ENCODE results near the gene UVSSA.
A peak's percentile ranks its signal among the peaks of the same experiment; 100 is the strongest.
"Not testable (repeated sequence)": the region's sequence is repeated elsewhere in the genome, so short reads cannot be mapped to it uniquely, and the experiment has no call there.

The UVSSA gene

DNA sequence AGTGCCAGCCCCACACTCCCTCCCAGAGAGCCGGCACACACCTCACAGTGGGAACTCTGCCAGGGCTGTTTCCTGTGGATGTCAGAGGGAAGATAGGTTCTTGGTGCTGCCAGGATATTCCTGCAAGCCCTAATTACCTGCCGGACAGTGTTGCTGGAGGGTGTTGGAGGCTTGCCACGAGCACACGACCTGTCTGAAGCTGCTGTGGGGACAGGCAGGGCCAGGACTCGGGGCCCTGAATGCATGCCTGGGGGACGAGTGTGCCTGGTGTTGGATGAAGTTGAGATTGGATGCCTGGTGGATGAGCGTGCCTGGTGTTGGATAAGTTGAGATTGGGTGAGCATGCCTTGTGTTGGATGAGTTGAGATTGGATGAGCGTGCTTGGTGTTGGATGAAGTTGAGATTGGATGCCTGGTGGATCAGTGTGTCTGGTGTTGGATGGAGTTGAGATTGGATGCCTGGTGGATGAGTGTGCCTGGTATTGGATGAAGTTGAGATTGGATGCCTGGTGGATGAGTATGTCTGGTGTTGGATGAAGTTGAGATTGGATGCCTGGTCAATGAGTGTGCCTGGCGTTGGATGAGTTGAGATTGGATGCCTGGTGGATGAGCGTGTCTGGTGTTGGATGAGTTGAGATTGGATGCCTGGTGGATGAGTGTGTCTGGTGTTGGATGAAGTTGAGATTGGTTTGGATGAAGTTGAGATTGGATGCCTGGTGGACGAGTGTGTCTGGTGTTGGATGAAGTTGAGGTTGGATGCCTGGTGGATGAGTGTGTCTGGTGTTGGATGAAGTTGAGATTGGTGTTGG lies 23.2 kb upstream of the UVSSA start:
- H3K4me3 ChIP-seq (replicated peaks; ENCODE audit: low read depth, low read length) = no peak overlapping the region
- DNase-seq (ENCODE audit: low read depth) = peak; percentile 73
- TF ChIP-seq, protein P1, sequence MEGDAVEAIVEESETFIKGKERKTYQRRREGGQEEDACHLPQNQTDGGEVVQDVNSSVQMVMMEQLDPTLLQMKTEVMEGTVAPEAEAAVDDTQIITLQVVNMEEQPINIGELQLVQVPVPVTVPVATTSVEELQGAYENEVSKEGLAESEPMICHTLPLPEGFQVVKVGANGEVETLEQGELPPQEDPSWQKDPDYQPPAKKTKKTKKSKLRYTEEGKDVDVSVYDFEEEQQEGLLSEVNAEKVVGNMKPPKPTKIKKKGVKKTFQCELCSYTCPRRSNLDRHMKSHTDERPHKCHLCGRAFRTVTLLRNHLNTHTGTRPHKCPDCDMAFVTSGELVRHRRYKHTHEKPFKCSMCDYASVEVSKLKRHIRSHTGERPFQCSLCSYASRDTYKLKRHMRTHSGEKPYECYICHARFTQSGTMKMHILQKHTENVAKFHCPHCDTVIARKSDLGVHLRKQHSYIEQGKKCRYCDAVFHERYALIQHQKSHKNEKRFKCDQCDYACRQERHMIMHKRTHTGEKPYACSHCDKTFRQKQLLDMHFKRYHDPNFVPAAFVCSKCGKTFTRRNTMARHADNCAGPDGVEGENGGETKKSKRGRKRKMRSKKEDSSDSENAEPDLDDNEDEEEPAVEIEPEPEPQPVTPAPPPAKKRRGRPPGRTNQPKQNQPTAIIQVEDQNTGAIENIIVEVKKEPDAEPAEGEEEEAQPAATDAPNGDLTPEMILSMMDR (IDR thresholded peaks at IDR 0.05; ENCODE audit: low read length, missing control alignments) = no peak

GRCh38 chr4:1324443-1325175 lies 22.4 kb upstream of the UVSSA start:
- H3K4me3 ChIP-seq (replicated peaks; ENCODE audit: low read depth, low read length) = not testable (repeated sequence)
- DNase-seq (ENCODE audit: low read depth) = peak; percentile 14

GRCh38 chr4:1325176-1325480 lies 21.9 kb upstream of the UVSSA start:
- TF ChIP-seq, protein P1 (IDR thresholded peaks at IDR 0.05; ENCODE audit: low read length, missing control alignments) = no peak
- DNase-seq (ENCODE audit: low read depth) = no peak
- no peak overlapping the region for H3K4me3 ChIP-seq (replicated peaks; ENCODE audit: low read depth, low read length)

DNA sequence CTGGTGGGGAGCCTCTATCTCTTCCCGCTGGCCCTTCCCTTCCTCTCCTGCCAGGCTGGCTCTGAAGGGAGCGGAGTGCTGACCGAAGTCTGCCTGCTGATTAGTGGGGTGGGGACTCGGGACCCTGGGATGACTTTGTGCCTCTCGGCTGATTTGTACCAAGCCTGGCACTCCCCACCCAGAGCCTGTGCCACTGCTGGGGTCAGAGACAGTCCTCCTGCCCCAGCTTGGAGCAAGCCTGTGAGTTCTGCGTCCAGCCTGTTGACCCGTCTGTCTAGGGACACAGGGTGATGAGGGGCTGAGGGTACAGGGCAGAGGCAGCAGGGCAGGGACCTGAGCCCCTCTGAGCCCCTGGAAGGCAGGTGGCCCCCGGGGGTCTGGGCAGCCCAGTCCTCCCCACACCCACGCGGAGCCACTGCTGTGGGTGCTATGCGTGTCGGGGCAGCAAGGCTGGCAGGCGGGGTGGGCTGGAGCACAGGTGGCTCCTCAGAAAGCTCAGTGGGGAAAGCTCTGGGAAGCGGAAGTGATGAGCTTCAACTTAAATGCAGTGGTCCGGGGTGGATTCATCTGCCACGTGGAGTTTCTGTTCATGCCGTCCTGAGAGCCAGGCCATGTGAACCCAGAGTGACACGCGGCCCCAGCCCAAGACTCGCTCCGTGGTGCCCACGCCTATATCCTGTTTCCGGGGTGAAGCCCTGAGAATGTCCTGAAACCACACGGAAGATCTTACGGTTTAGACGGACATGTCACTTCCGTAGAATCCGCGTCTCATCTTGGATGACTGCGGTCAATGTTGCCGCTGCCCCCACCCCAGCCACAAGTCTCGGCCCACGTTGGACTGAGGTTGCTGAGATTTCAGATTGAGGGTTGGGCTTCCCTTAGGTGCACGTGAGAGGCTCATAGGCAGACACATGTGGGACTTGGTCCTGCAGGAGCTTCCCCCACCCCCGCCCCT lies 21.1 kb upstream of the UVSSA start:
- DNase-seq (ENCODE audit: low read depth) = no peak
- H3K4me3 ChIP-seq (replicated peaks; ENCODE audit: low read depth, low read length) = no peak overlapping the region
- TF ChIP-seq, protein P1 (IDR thresholded peaks at IDR 0.05; ENCODE audit: low read length, missing control alignments) = no peak

DNA sequence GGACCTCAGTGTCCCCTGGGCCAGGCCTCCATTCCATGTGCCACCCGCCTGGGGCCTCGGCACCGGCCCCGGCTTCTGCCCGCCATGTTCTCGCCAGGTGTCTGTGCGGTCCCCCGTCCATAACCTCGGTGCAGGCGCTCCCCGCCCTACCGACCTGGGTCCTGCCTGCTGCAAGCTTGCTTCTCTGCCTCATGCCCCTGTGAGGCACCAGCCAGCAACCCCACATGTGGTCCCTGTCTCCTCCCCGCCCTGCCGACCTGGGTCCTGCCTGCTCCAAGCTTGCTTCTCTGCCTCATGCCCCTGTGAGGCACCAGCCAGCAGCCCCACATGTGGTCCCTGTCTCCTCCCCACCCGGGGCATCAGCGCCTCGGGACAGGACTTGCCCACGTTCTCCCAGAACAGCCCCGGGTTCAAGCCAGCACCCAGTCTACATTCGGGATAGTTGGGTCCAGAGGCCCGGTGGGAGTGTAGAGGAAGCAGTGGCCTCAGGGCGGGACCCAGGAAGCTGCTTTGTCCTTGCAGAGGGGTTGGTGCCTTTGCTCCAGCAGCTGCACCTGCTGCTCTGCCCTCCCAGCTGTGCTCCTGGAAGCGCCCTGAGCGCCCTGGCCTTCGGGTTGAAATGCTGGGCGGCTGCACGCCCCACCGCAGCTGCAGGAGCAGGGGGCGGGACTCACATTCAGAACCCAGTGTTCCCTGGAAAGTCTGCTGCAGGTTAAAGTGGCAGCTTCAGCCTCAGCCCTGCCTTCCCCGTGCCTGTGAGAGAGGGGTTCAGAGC lies 20.1 kb upstream of the UVSSA start:
- TF ChIP-seq, protein P1 (IDR thresholded peaks at IDR 0.05; ENCODE audit: low read length, missing control alignments) = no peak
- no peak for DNase-seq (ENCODE audit: low read depth)
- no peak overlapping the region for H3K4me3 ChIP-seq (replicated peaks; ENCODE audit: low read depth, low read length)

DNA sequence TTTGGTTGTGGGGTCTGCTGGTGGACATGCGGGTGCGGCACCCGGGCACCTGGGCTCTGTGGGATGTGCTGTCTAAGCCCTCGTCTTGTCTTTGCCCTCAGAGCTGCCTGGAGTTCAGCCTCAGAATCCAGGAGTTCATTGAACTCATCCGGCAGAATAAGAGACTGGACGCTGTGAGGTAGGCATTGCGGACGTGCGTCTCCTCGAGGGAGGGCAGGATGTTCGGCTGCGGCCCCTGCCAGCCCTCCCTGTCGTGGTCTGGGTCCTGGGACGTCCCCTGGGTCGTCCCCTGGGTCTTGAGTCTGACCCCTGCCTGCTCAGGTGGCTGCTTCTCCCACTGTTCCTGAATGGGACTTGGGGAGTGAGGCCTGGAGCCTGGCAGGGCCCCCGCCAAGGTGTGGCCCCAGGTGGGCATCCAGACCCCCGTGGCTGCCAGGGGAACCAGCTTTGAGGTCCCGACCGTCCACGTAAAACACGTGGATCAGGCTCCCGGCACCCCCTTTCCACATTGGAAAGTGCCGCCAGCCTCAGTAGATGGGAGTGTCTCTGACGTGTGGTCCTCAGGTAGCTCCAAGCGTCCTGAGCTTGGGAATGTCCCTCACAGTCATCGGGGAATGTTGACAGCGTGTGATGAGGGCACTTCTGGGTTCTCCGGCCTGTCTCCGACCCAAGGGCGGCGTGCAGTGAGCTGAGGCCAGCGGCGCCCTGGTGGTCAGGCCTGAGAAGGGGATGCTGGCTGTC lies 19.3 kb upstream of the UVSSA start:
- TF ChIP-seq, protein P1 (IDR thresholded peaks at IDR 0.05; ENCODE audit: low read length, missing control alignments) = no peak
- H3K4me3 ChIP-seq (replicated peaks; ENCODE audit: low read depth, low read length) = no peak overlapping the region
- DNase-seq (ENCODE audit: low read depth) = no peak
